Endothelial cell of umbilical vein (primary cell): Measurements from ENCODE around the gene GADD45GIP1.

Source experiments
- CTCF ChIP-seq, 2 donors: IDR thresholded peaks; 1 replicate in 1 of 2; 2 replicates in 1 of 2; pipeline ENCODE4 v1.5.1; 2011; ENCODE audit warnings: low read length in 2 of 2, mild to moderate bottlenecking in 2 of 2, moderate library complexity in 2 of 2, control low read depth in 1 of 2, inconsistent platforms in 1 of 2, low read depth in 1 of 2; ENCODE audit not compliant: insufficient read depth in 1 of 2; ENCODE audit errors: extremely low read depth in 1 of 2
- POLR2A ChIP-seq: IDR thresholded peaks from 2 replicates; pipeline ENCODE4 v1.6.1; 2012; ENCODE audit warnings: low read depth, mild to moderate bottlenecking, control low read depth, low read length

DNA sequence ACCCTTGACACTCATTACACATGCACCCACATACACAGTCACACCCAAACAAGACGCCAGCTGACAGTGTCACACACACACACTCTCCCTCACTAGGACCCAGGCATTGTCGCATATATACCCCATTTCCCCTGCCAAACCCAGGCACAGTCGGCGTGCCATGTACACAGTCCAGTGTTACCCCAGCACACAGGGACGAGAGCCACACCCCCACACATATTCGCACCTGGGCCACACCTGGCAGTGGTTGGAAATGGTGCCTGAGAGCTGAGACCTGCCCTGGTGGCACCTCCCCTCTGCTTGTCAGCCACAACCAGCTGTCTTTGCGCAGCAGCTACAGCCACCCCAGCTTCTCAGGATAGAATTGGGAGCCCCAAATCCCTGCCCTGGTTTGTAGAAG lies 47.2 kb upstream of the GADD45GIP1 start:
- TF ChIP-seq CTCF (IDR thresholded peaks at IDR 0.05; ENCODE audit: extremely low read depth in 1 of 2, insufficient read depth in 1 of 2, low read depth in 1 of 2, low read length in 2 of 2) (no peak), POLR2A (no peak)
